Vagina (tissue), 2 donors: Measurements from ENCODE around the gene NFU1.

ENCODE experiments used
- POLR2A ChIP-seq, 2 donors: fragments of 450-650 bp; IDR thresholded peaks; one replicate each; pipeline ENCODE4 v1.6.1; 2017; ENCODE audit warnings: antibody characterized with exemption in 2 of 2, mild to moderate bottlenecking in 2 of 2, moderate library complexity in 2 of 2
- POLR2AphosphoS5 ChIP-seq, 2 donors: sonication (generic); formaldehyde crosslinking; IDR thresholded peaks; one replicate each; pipeline ENCODE4 v1.9.0; 2017; ENCODE audit warnings: antibody characterized with exemption in 2 of 2, mild to moderate bottlenecking in 2 of 2, low read depth in 1 of 2; ENCODE audit not compliant: insufficient read depth in 1 of 2
- TF ChIP-seq, protein P1 (sequence below), 3 experiments: fragments of 450-650 bp in 2 of 3; fragments of 200-600 bp in 1 of 3; sonication (generic) in 1 of 3; IDR thresholded peaks; one replicate each; pipeline ENCODE4 v1.5.1; 2017 to 2019; ENCODE audit warnings: antibody characterized with exemption in 3 of 3, mild to moderate bottlenecking in 2 of 3, moderate library complexity in 2 of 3

DNA sequence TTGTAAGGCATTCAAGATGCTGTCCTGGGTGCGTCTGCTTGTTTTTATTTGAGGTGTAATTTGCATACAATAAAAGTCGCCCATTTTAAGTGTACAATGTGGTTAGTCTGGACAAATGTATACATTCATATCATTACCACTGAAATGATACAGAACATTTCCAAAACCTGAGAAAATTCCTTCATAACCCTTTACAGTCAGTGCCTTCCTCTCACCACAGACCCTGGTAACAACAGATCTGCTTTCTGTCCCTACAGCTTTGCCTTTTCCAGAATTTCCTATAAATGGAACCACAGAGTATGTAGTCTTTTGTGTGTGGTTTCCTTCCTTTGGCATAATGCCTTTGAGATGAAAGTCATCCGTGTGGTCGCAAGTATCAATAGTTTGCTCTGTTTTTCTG, 45.8 kb upstream of the NFU1 start:
- TF ChIP-seq POLR2A (IDR thresholded peaks at IDR 0.05) (no peak), POLR2AphosphoS5 (IDR thresholded peaks at IDR 0.05; ENCODE audit: insufficient read depth in 1 of 2, low read depth in 1 of 2) (no peak)
- TF ChIP-seq, protein P1, sequence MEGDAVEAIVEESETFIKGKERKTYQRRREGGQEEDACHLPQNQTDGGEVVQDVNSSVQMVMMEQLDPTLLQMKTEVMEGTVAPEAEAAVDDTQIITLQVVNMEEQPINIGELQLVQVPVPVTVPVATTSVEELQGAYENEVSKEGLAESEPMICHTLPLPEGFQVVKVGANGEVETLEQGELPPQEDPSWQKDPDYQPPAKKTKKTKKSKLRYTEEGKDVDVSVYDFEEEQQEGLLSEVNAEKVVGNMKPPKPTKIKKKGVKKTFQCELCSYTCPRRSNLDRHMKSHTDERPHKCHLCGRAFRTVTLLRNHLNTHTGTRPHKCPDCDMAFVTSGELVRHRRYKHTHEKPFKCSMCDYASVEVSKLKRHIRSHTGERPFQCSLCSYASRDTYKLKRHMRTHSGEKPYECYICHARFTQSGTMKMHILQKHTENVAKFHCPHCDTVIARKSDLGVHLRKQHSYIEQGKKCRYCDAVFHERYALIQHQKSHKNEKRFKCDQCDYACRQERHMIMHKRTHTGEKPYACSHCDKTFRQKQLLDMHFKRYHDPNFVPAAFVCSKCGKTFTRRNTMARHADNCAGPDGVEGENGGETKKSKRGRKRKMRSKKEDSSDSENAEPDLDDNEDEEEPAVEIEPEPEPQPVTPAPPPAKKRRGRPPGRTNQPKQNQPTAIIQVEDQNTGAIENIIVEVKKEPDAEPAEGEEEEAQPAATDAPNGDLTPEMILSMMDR (IDR thresholded peaks at IDR 0.05) = no peak
